K562 (cell line): ENCODE data around the gene TAS2R1. TPM values are rescaled to one million over a fixed set of nuclear protein-coding genes. Genes with fewer than 3 reads are reported as not detected.

Source experiments
- ATAC-seq: fragments of 200-7000 bp; cut with Tn5 transposase; 3 replicates; pipeline ENCODE4 v1.9.1; 2020; ENCODE audit warnings: moderate library complexity
- BruUV-seq: library from RNA; stranded (reverse); fragments of 400-500 nt; replicated peaks from 2 replicates; lab custom pipeline; 2021; lab: Mats Ljungman, UMichigan
- CTCF ChIA-PET: fragments of 300-600 bp; formaldehyde crosslinking; extraction: SDS; loops from one replicate; lab custom pipeline; 2021; ENCODE audit warnings: low intra/inter-chr PET ratio; lab: Yijun Ruan, JAX
- POLR2A ChIA-PET: fragments of 300-600, 350-650 bp; sonication (Branson Sonifier 250); formaldehyde crosslinking; extraction: SDS; loops from one replicate; lab custom pipeline; 2021; ENCODE audit warnings: antibody characterized with exemption, inconsistent platforms; lab: Yijun Ruan, JAX
- DNase-seq, 4 experiments: peaks; one replicate each; pipeline versions ENCODE4 v3.0.0 to v3.0.0-alpha.2; 2011 to 2018; ENCODE audit warnings: low spot score in 3 of 4, mixed read lengths in 3 of 4; ENCODE audit errors: extremely low read depth in 1 of 4
- FAIRE-seq: peaks from 2 replicates; lab custom pipeline; 2011; peaks lifted over from hg19 to GRCh38; lab: Jason Lieb, UNC
- H2AFZ ChIP-seq: 2 replicates; pipeline ENCODE4 v1.6.0; 2011; ENCODE audit warnings: low read depth, low read length, control low read depth, inconsistent platforms
- H3K27ac ChIP-seq: fragments of 200-600 bp; 3 replicates; pipeline ENCODE4 v1.8.0; 2011; ENCODE audit warnings: low read depth, mild to moderate bottlenecking, control low read depth, inconsistent platforms, low read length, moderate library complexity, mixed read lengths; ENCODE audit errors: extremely low read depth
- H3K27me3 ChIP-seq, 2 experiments: fragments of 300-600 bp in 1 of 2; 2 replicates in 1 of 2; 3 replicates in 1 of 2; pipeline versions ENCODE4 v1.6.0 to v1.8.0; 2011; ENCODE audit warnings: inconsistent platforms in 2 of 2, low read length in 2 of 2, mild to moderate bottlenecking in 1 of 2, mixed read lengths in 1 of 2, moderate library complexity in 1 of 2; ENCODE audit not compliant: control insufficient read depth in 2 of 2, insufficient read depth in 2 of 2
- H3K36me3 ChIP-seq: fragments of 300-600 bp; 3 replicates; pipeline ENCODE4 v1.8.0; 2011; ENCODE audit warnings: mild to moderate bottlenecking, low read length, inconsistent platforms; ENCODE audit not compliant: control insufficient read depth, insufficient read depth
- H3K4me1 ChIP-seq, 2 experiments: fragments of 200-600 bp in 1 of 2; replicated peaks in 1 of 2; 2 replicates in 1 of 2; 3 replicates in 1 of 2; pipeline versions ENCODE4 v1.5.1 to v1.8.0; 2011; ENCODE audit warnings: inconsistent platforms in 2 of 2, low read length in 2 of 2, mild to moderate bottlenecking in 1 of 2, mixed read lengths in 1 of 2, moderate library complexity in 1 of 2; ENCODE audit not compliant: control insufficient read depth in 2 of 2, insufficient read depth in 2 of 2
- H3K4me2 ChIP-seq: 2 replicates; pipeline ENCODE4 v1.6.1; 2011; ENCODE audit warnings: low read length, control low read depth, inconsistent platforms, mixed read lengths; ENCODE audit not compliant: insufficient read depth
- H3K4me3 ChIP-seq: fragments of 200-600 bp; sonication (generic), shearing (Covaris generic); 2 replicates; pipeline ENCODE4 v1.5.1; 2016; ENCODE audit warnings: control low read depth, inconsistent platforms
- H3K79me2 ChIP-seq: fragments of 200-600 bp; 3 replicates; pipeline ENCODE4 v1.8.0; 2011; ENCODE audit warnings: low read length, inconsistent platforms; ENCODE audit not compliant: control insufficient read depth, insufficient read depth
- H3K9ac ChIP-seq, 2 experiments: 2 replicates each; pipeline versions ENCODE4 v1.6.0 to v1.6.1; 2011; ENCODE audit warnings: low read depth in 2 of 2, low read length in 2 of 2, control low read depth in 1 of 2, inconsistent platforms in 1 of 2, mild to moderate bottlenecking in 1 of 2, mixed read lengths in 1 of 2; ENCODE audit not compliant: insufficient read depth in 1 of 2
- H3K9me1 ChIP-seq: one replicate; pipeline ENCODE4 v1.6.0; 2011; ENCODE audit warnings: inconsistent platforms, mild to moderate bottlenecking, low read length, moderate library complexity; ENCODE audit not compliant: control insufficient read depth, insufficient read depth
- H3K9me3 ChIP-seq: replicated peaks from 2 replicates; pipeline ENCODE4 v1.5.1; 2011; ENCODE audit warnings: low read depth, low read length, inconsistent platforms; ENCODE audit not compliant: control insufficient read depth, insufficient read depth
- H4K20me1 ChIP-seq: replicated peaks from 2 replicates; pipeline ENCODE4 v1.6.1; 2011; ENCODE audit warnings: low read length, inconsistent platforms, mixed read lengths; ENCODE audit not compliant: control insufficient read depth, insufficient read depth
- ARNT ChIP-seq, 2 experiments: fragments of 450-650 bp; IDR thresholded peaks; 2 replicates each; pipeline ENCODE4 v1.6.1; 2016; ENCODE audit warnings: mild to moderate bottlenecking in 1 of 2
- ATF7 ChIP-seq: fragments of 450-650 bp; IDR thresholded peaks from 2 replicates; pipeline ENCODE4 v1.7.1; 2014; ENCODE audit warnings: mild to moderate bottlenecking, moderate library complexity
- HOXB6 ChIP-seq: fragments of 250-450 bp; sonication (Bioruptor Pico); IDR thresholded peaks from 2 replicates; pipeline ENCODE4 v1.5.1; 2022; ENCODE audit warnings: mild to moderate bottlenecking, borderline replicate concordance
- ILF3 ChIP-seq: fragments of 450-650 bp; IDR thresholded peaks from 2 replicates; pipeline ENCODE4 v1.6.1; 2018; ENCODE audit warnings: antibody characterized with exemption, mild to moderate bottlenecking, moderate library complexity, borderline replicate concordance
- KAT2B ChIP-seq: IDR thresholded peaks from one replicate; pipeline ENCODE4 v1.6.1; 2012; ENCODE audit warnings: low read depth, mild to moderate bottlenecking, control low read depth, inconsistent platforms, low read length, moderate library complexity
- ZNF121 ChIP-seq: sonication (generic); formaldehyde crosslinking; conservative IDR thresholded peaks from 2 replicates; pipeline ENCODE4 v1.8.0; 2022; ENCODE audit warnings: missing genetic modification reagents
- ZNF146 ChIP-seq: IDR thresholded peaks from one replicate; pipeline ENCODE4 v1.6.1; 2018; ENCODE audit warnings: missing compliant biosample characterization; ENCODE audit not compliant: unreplicated experiment
- ZNF263 ChIP-seq: sonication (generic); formaldehyde crosslinking; IDR thresholded peaks from 2 replicates; pipeline ENCODE4 v1.8.0; 2022; ENCODE audit warnings: mild to moderate bottlenecking, missing genetic modification reagents, borderline replicate concordance
- ZNF3 ChIP-seq: fragments of 250-450 bp; sonication (Bioruptor Pico); IDR thresholded peaks from 2 replicates; pipeline ENCODE4 v1.5.0; 2021; ENCODE audit warnings: mild to moderate bottlenecking, moderate library complexity
- ZNF586 ChIP-seq: fragments of 450-650 bp; formaldehyde crosslinking; conservative IDR thresholded peaks from 2 replicates; pipeline ENCODE4 v1.4.0; 2020; ENCODE audit warnings: mild to moderate bottlenecking, moderate library complexity
- ZNF766 ChIP-seq: fragments of 200-800 bp; sonication (Bioruptor generic); conservative IDR thresholded peaks from 2 replicates; pipeline ENCODE4 v1.6.1; 2016; ENCODE audit warnings: missing genetic modification characterization, missing compliant biosample characterization
- WGBS: fragments of 100-300 bp; shearing (Covaris generic); methylation state at CpG from one replicate; pipeline ENCODE4 v1.1.6; 2016; ENCODE audit warnings: low coverage, mixed read lengths; ENCODE audit not compliant: insufficient coverage; ENCODE audit errors: missing lambda C conversion rate; 5-methylcytosine and 5-hydroxymethylcytosine counted together
- in situ Hi-C: fragments of 300-500 bp; cut with MboI; formaldehyde crosslinking; loops from 4 replicates; pipeline ENCODE4 v1.15.0; 2018; ENCODE audit warnings: inconsistent platforms, mixed read lengths
- intact Hi-C: fragments of 100-400 bp; cut with micrococcal nuclease; formaldehyde crosslinking; loops from 2 replicates; pipeline ENCODE4 v1.14.2; 2022
- polyA plus RNA-seq, 8 experiments: library from polyadenylated mRNA; depleted of rRNA in 4 of 8; stranded (reverse) in 5 of 8; unstranded in 3 of 8; fragments of >200 nt; fragmentation: Nextera tagmentation in 2 of 8; fragmentation: Illumina TruSeq in 1 of 8; extraction: Ambion mirVana in 2 of 8; extraction: Trizol in 1 of 8; gene quantifications; 2 replicates each; pipeline versions ENCODE4 v1.2.1 to v1.2.3, GENCODE V29; 2011 to 2014; ENCODE audit warnings: inconsistent platforms in 1 of 8, missing spikeins in 1 of 8
- total RNA-seq, 7 experiments: library from RNA; depleted of rRNA in 6 of 7; stranded (reverse); fragments of >200 nt in 6 of 7; fragmentation: Illumina TruSeq in 2 of 7; extraction: Trizol in 2 of 7; gene quantifications; 2 replicates each; pipeline versions ENCODE4 v1.2.1 to v1.2.3, GENCODE V29; 2011 to 2021; ENCODE audit warnings: low replicate concordance in 1 of 7
- TF ChIP-seq, protein P1 (sequence below): sonication (generic); formaldehyde crosslinking; IDR thresholded peaks from 2 replicates; pipeline ENCODE4 v1.8.0; 2022; ENCODE audit warnings: mild to moderate bottlenecking, missing genetic modification reagents
- TF ChIP-seq, protein P2 (sequence below): fragments of 450-650 bp; IDR thresholded peaks from 2 replicates; pipeline ENCODE4 v1.6.1; 2016; ENCODE audit warnings: missing biosample characterization, missing genetic modification characterization
- TF ChIP-seq, protein P3 (sequence below): fragments of 200-800 bp; sonication (Bioruptor generic); IDR thresholded peaks from 2 replicates; pipeline ENCODE4 v1.6.1; 2017; ENCODE audit warnings: missing genetic modification characterization, missing compliant biosample characterization

TAS2R1 gene
- total and polyA plus RNA-seq, 9 of the 15 experiments (the other 6 are each of a cell fraction or from before 2014, with no cell fraction given) = not detected

DNA sequence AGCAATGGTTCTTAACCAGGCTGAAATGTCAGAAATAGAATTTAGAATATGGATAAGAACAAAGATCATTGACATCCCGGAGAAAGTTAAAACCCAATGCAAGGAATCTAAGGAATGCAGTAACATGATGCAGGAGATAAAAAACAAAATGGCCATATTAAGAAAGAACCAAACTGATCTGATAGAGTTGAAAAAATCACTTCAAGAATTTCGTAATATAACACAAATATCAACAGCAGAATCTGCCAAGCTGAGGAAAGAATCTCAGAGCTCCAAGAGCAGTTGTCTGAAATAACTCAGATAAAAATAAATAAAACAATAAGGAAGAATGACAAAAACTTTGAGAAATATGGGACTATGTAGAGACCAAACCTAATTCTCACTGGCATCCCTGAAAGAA lies 37.8 kb upstream of the TAS2R1 start:
- H3K27ac ChIP-seq = no peak overlapping the region
- WGBS = 3% methylated on average over 2 of the region's 2 CpGs
- no peaks in the 10 kb centered on the region for H3K36me3 ChIP-seq
- H3K4me1 ChIP-seq = no peaks in the 10 kb centered on the region
- TF ChIP-seq ZNF121 (CRISPR knock-in tag) (no peak), HOXB6 (CRISPR knock-in tag) (no peak), ARNT (IDR thresholded peaks at IDR 0.05) (no peak)
- TF ChIP-seq, protein P1, sequence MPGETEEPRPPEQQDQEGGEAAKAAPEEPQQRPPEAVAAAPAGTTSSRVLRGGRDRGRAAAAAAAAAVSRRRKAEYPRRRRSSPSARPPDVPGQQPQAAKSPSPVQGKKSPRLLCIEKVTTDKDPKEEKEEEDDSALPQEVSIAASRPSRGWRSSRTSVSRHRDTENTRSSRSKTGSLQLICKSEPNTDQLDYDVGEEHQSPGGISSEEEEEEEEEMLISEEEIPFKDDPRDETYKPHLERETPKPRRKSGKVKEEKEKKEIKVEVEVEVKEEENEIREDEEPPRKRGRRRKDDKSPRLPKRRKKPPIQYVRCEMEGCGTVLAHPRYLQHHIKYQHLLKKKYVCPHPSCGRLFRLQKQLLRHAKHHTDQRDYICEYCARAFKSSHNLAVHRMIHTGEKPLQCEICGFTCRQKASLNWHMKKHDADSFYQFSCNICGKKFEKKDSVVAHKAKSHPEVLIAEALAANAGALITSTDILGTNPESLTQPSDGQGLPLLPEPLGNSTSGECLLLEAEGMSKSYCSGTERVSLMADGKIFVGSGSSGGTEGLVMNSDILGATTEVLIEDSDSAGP (CRISPR knock-in tag) = no peak
- H4K20me1 ChIP-seq = no peaks in the 10 kb centered on the region
- no TSS peak for BruUV-seq
- no peak overlapping the region for H2AFZ ChIP-seq
- no peak overlapping the region for H3K9ac ChIP-seq
- CTCF ChIA-PET = no interaction called here
- intact Hi-C loops (no loop called here), in situ Hi-C loops (no loop called here)
- no peaks in the 10 kb centered on the region for H3K9me3 ChIP-seq
- no peaks in the 10 kb centered on the region for H3K27me3 ChIP-seq
- H3K4me3 ChIP-seq = no peak overlapping the region
- POLR2A ChIA-PET = no interaction called here
- H3K79me2 ChIP-seq = no peaks in the 10 kb centered on the region
- no peak for DNase-seq
- H3K4me2 ChIP-seq = no peak overlapping the region
- no peaks in the 10 kb centered on the region for H3K9me1 ChIP-seq
- no peak for FAIRE-seq
- ATAC-seq = no peak

DNA sequence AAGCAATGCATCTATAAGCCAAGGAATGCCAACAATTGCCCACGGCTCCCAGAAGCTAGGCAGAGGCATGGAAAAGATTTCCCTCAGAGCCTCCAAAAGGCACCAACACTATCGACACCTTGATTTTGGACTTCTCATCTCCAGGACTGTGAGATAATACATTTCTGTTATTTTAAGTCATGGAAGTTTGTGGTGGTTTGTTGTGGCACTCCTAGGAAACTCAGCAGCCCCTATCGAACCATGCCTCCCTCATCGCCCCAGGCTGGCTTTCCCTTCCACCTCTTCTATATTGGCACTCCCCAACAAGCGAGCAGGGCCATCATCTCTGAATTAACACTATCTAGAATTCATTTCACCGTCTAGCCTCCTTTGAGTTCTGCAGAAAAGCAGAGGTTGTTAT lies 33.7 kb upstream of the TAS2R1 start:
- no peaks in the 10 kb centered on the region for H3K79me2 ChIP-seq
- H3K4me2 ChIP-seq = no peak overlapping the region
- no TSS peak for BruUV-seq
- no peak for FAIRE-seq
- ATAC-seq = no peak
- 2% methylated on average over 6 of the region's 6 CpGs for WGBS
- H3K9ac ChIP-seq = no peak overlapping the region
- H3K9me3 ChIP-seq = no peaks in the 10 kb centered on the region
- H3K27me3 ChIP-seq = no peaks in the 10 kb centered on the region
- no peaks in the 10 kb centered on the region for H3K4me1 ChIP-seq
- DNase-seq = no peak
- H3K9me1 ChIP-seq = no peaks in the 10 kb centered on the region
- H4K20me1 ChIP-seq = no peaks in the 10 kb centered on the region
- H3K36me3 ChIP-seq = no peaks in the 10 kb centered on the region
- ChIA-PET CTCF (no interaction called here), POLR2A (no interaction called here)
- H2AFZ ChIP-seq = no peak overlapping the region
- intact Hi-C loops (no loop called here), in situ Hi-C loops (no loop called here)
- no peak overlapping the region for H3K27ac ChIP-seq
- no peak overlapping the region for H3K4me3 ChIP-seq
- TF ChIP-seq ZNF766 (CRISPR knock-in tag) = no peak
- no peak for TF ChIP-seq ILF3
- TF ChIP-seq ZNF586 = no peak
- no peak for TF ChIP-seq ATF7
- no peak for TF ChIP-seq ZNF263 (CRISPR knock-in tag)
- TF ChIP-seq, protein P2, sequence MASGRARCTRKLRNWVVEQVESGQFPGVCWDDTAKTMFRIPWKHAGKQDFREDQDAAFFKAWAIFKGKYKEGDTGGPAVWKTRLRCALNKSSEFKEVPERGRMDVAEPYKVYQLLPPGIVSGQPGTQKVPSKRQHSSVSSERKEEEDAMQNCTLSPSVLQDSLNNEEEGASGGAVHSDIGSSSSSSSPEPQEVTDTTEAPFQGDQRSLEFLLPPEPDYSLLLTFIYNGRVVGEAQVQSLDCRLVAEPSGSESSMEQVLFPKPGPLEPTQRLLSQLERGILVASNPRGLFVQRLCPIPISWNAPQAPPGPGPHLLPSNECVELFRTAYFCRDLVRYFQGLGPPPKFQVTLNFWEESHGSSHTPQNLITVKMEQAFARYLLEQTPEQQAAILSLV (tag) = no peak
- TF ChIP-seq ZNF146 = no peak
- no peak for TF ChIP-seq ZNF3 (CRISPR knock-in tag)
- no peak for TF ChIP-seq KAT2B
- TF ChIP-seq, protein P3, sequence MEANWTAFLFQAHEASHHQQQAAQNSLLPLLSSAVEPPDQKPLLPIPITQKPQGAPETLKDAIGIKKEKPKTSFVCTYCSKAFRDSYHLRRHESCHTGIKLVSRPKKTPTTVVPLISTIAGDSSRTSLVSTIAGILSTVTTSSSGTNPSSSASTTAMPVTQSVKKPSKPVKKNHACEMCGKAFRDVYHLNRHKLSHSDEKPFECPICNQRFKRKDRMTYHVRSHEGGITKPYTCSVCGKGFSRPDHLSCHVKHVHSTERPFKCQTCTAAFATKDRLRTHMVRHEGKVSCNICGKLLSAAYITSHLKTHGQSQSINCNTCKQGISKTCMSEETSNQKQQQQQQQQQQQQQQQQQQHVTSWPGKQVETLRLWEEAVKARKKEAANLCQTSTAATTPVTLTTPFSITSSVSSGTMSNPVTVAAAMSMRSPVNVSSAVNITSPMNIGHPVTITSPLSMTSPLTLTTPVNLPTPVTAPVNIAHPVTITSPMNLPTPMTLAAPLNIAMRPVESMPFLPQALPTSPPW = no peak
